Liver (tissue), 9 donors: ENCODE measurements around the gene LYPD4. TPM values are rescaled to one million over a fixed set of nuclear protein-coding genes. Genes with fewer than 3 reads are reported as not detected.

Experiments
- DNase-seq: peaks from one replicate; pipeline ENCODE4 v3.0.0-alpha.2; 2017; ENCODE audit warnings: low spot score
- H3K27ac ChIP-seq, 2 donors: one replicate each; pipeline ENCODE4 v1.7.0; 2013; ENCODE audit warnings: inconsistent platforms in 2 of 2, low read length in 2 of 2, control low read depth in 1 of 2, low read depth in 1 of 2, mild to moderate bottlenecking in 1 of 2
- H3K27me3 ChIP-seq, 4 donors: one replicate each; pipeline versions ENCODE4 v1.6.1 to v1.7.0; 2013; ENCODE audit warnings: low read length in 3 of 4, inconsistent platforms in 1 of 4, mild to moderate bottlenecking in 1 of 4, moderate library complexity in 1 of 4; ENCODE audit not compliant: control insufficient read depth in 4 of 4, insufficient read depth in 4 of 4
- H3K36me3 ChIP-seq, 4 donors: one replicate each; pipeline versions ENCODE4 v1.6.1 to v1.7.0; 2013; ENCODE audit warnings: low read length in 3 of 4, mild to moderate bottlenecking in 3 of 4, low read depth in 1 of 4, moderate library complexity in 1 of 4; ENCODE audit not compliant: control insufficient read depth in 4 of 4, insufficient read depth in 3 of 4
- H3K4me1 ChIP-seq, 4 donors: one replicate each; pipeline versions ENCODE4 v1.6.1 to v1.7.0; 2013; ENCODE audit warnings: low read length in 3 of 4, mild to moderate bottlenecking in 3 of 4, moderate library complexity in 1 of 4; ENCODE audit not compliant: control insufficient read depth in 4 of 4, insufficient read depth in 4 of 4
- H3K4me3 ChIP-seq, 3 donors: one replicate each; pipeline versions ENCODE4 v1.6.1 to v1.7.0; 2013; ENCODE audit warnings: low read length in 3 of 3, control low read depth in 1 of 3, low read depth in 1 of 3, mild to moderate bottlenecking in 1 of 3
- H3K9ac ChIP-seq, 2 donors: one replicate each; pipeline ENCODE4 v1.7.0; 2013; ENCODE audit warnings: low read length in 2 of 2, mild to moderate bottlenecking in 2 of 2, moderate library complexity in 2 of 2, control low read depth in 1 of 2, low read depth in 1 of 2
- H3K9me3 ChIP-seq, 4 donors: one replicate each; pipeline versions ENCODE4 v1.6.1 to v1.7.0; 2013; ENCODE audit warnings: low read length in 3 of 4; ENCODE audit not compliant: control insufficient read depth in 4 of 4
- ATF3 ChIP-seq: IDR thresholded peaks from 2 replicates; pipeline ENCODE4 v1.6.1; 2016; ENCODE audit warnings: antibody characterized with exemption
- CTCF ChIP-seq: fragments of 150-350 bp; IDR thresholded peaks from 2 replicates; pipeline ENCODE4 v1.5.1; 2017; ENCODE audit warnings: improper control_type of control experiment, low read depth, low read length; ENCODE audit not compliant: missing input control
- FOXA1 ChIP-seq: IDR thresholded peaks from 2 replicates; pipeline ENCODE4 v1.6.1; 2016; ENCODE audit warnings: antibody characterized with exemption
- FOXA2 ChIP-seq: IDR thresholded peaks from 2 replicates; pipeline ENCODE4 v1.6.1; 2016; ENCODE audit warnings: antibody characterized with exemption
- HNF4A ChIP-seq, 2 donors: conservative IDR thresholded peaks; 2 replicates each; pipeline ENCODE4 v1.6.1; 2016; ENCODE audit warnings: antibody characterized with exemption in 2 of 2, mild to moderate bottlenecking in 2 of 2
- HNF4G ChIP-seq: IDR thresholded peaks from 2 replicates; pipeline ENCODE4 v1.6.1; 2016; ENCODE audit warnings: antibody characterized with exemption
- JUND ChIP-seq, 2 donors: IDR thresholded peaks; 2 replicates each; pipeline ENCODE4 v1.6.1; 2016; ENCODE audit warnings: antibody characterized with exemption in 2 of 2
- MAX ChIP-seq: IDR thresholded peaks from 2 replicates; pipeline ENCODE4 v1.6.1; 2016; ENCODE audit warnings: antibody characterized with exemption
- NR2F2 ChIP-seq: IDR thresholded peaks from 2 replicates; pipeline ENCODE4 v1.6.1; 2016; ENCODE audit warnings: antibody characterized with exemption
- RAD21 ChIP-seq, 2 donors: IDR thresholded peaks; 2 replicates each; pipeline ENCODE4 v1.6.1; 2016; ENCODE audit warnings: antibody characterized with exemption in 2 of 2, mild to moderate bottlenecking in 2 of 2
- REST ChIP-seq: IDR thresholded peaks from 2 replicates; pipeline ENCODE4 v1.6.1; 2016; ENCODE audit warnings: antibody characterized with exemption, mild to moderate bottlenecking
- RXRA ChIP-seq, 2 donors: IDR thresholded peaks; 2 replicates each; pipeline ENCODE4 v1.6.1; 2017 to 2018; ENCODE audit warnings: antibody characterized with exemption in 2 of 2, mild to moderate bottlenecking in 1 of 2
- SP1 ChIP-seq: IDR thresholded peaks from 2 replicates; pipeline ENCODE4 v1.6.1; 2018; ENCODE audit warnings: antibody characterized with exemption, mild to moderate bottlenecking
- TAF1 ChIP-seq: conservative IDR thresholded peaks from 2 replicates; pipeline ENCODE4 v1.6.1; 2016; ENCODE audit warnings: antibody characterized with exemption, mild to moderate bottlenecking
- YY1 ChIP-seq: IDR thresholded peaks from 2 replicates; pipeline ENCODE4 v1.6.1; 2016; ENCODE audit warnings: antibody characterized with exemption, mild to moderate bottlenecking
- ZBTB33 ChIP-seq: IDR thresholded peaks from 2 replicates; pipeline ENCODE4 v1.6.1; 2016; ENCODE audit warnings: antibody characterized with exemption
- WGBS: extraction: QIAGEN DNeasy Blood & Tissue Kit; methylation state at CpG from one replicate; pipeline ENCODE4 v1.1.7; 2013; 5-methylcytosine and 5-hydroxymethylcytosine counted together
- polyA plus RNA-seq, 2 donors: library from polyadenylated mRNA; stranded (reverse) in 1 of 2; unstranded in 1 of 2; fragments of 200-250 nt in 1 of 2; fragments of >200 nt in 1 of 2; fragmentation: Nextera tagmentation in 1 of 2; extraction: Ambion mirVana in 1 of 2; gene quantifications; one replicate each; pipeline versions ENCODE4 v1.2.1 to v1.2.3, GENCODE V29; 2013 to 2015
- total RNA-seq, 2 donors: library from RNA; depleted of rRNA; stranded (reverse); fragments of >200 nt; gene quantifications; one replicate each; pipeline ENCODE4 v1.2.3, GENCODE V29; 2014
- donor health status: healthy.
- donor health status: healthy.
- donor health status: healthy.
- donor health status: healthy.
- donor health status: healthy.

The LYPD4 gene
- total and polyA plus RNA-seq, 4 donors: not detected

- TF ChIP-seq TAF1 (no peak), ATF3 (no peak), MAX (no peak), YY1 (no peak), SP1 (no peak), CTCF (no peak), NR2F2 (no peak), FOXA1 (no peak), FOXA2 (no peak), HNF4A (conservative IDR thresholded peaks at IDR 0.05) (no peak), RAD21 (IDR thresholded peaks at IDR 0.05) (no peak), REST (no peak), ZBTB33 (no peak)
- H3K36me3 ChIP-seq: no peaks in the 10 kb centered on the region
- H3K4me1 ChIP-seq: no peaks in the 10 kb centered on the region
- no peaks in the 10 kb centered on the region for H3K27me3 ChIP-seq
- H3K27ac ChIP-seq: no peak overlapping the region
- DNase-seq: no peak
- WGBS: 62% methylated on average over 4 of the region's 4 CpGs
- H3K4me3 ChIP-seq: no peak overlapping the region
- H3K9me3 ChIP-seq: no peaks in the 10 kb centered on the region
- H3K9ac ChIP-seq: no peak overlapping the region
Measured at GRCh38 chr19:41815301-41815700, 29.2 kb downstream of the LYPD4 start.

- no peak overlapping the region for H3K9ac ChIP-seq
- no peaks in the 10 kb centered on the region for H3K9me3 ChIP-seq
- WGBS: 47% methylated on average over 4 of the region's 4 CpGs
- H3K27ac ChIP-seq: no peak overlapping the region
- peaks cover 0 to 3% (median 0%) of the 10 kb centered on the region in 4 donors for H3K4me1 ChIP-seq
- DNase-seq: no peak
- H3K4me3 ChIP-seq: no peak overlapping the region
- peaks cover 0 to 2% (median 0%) of the 10 kb centered on the region in 4 donors for H3K27me3 ChIP-seq
- no peaks in the 10 kb centered on the region for H3K36me3 ChIP-seq
- TF ChIP-seq ZBTB33 (no peak), HNF4G (no peak), FOXA1 (no peak), TAF1 (no peak), RAD21 (IDR thresholded peaks at IDR 0.05) (no peak), RXRA (IDR thresholded peaks at IDR 0.05) (no peak), NR2F2 (no peak), REST (no peak), JUND (IDR thresholded peaks at IDR 0.05) (no peak), FOXA2 (no peak), CTCF (no peak), SP1 (no peak)
Measured at GRCh38 chr19:41813911-41814310, 30.6 kb downstream of the LYPD4 start.
